Effector memory CD4-positive, alpha-beta T cell (primary cell): ENCODE data around the gene SFXN5.

ENCODE experiments used
- DNase-seq, 3 donors: peaks; one replicate each; pipeline ENCODE4 v3.0.0-alpha.2; 2020
- H3K27ac ChIP-seq: 2 replicates; pipeline ENCODE4 v1.7.0; 2013; ENCODE audit warnings: mild to moderate bottlenecking, low read length, moderate library complexity; ENCODE audit not compliant: insufficient read depth, poor library complexity, severe bottlenecking
- H3K27me3 ChIP-seq: replicated peaks from 2 replicates; pipeline ENCODE4 v1.7.0; 2013; ENCODE audit warnings: mild to moderate bottlenecking, low read length; ENCODE audit not compliant: insufficient read depth, control insufficient read depth, poor library complexity, severe bottlenecking
- H3K36me3 ChIP-seq: 2 replicates; pipeline ENCODE4 v1.7.0; 2013; ENCODE audit warnings: mild to moderate bottlenecking, low read length, moderate library complexity; ENCODE audit not compliant: control insufficient read depth, insufficient read depth
- H3K4me1 ChIP-seq: 2 replicates; pipeline ENCODE4 v1.7.0; 2013; ENCODE audit warnings: low read length, mild to moderate bottlenecking; ENCODE audit not compliant: control insufficient read depth, insufficient read depth, poor library complexity, severe bottlenecking
- H3K4me3 ChIP-seq: 2 replicates; pipeline ENCODE4 v1.7.0; 2013; ENCODE audit warnings: low read length, low read depth, mild to moderate bottlenecking; ENCODE audit not compliant: insufficient read depth, poor library complexity, severe bottlenecking
- H3K9me3 ChIP-seq: 2 replicates; pipeline ENCODE4 v1.7.0; 2013; ENCODE audit warnings: mild to moderate bottlenecking, low read length, moderate library complexity; ENCODE audit not compliant: control insufficient read depth

Gene SFXN5

DNA sequence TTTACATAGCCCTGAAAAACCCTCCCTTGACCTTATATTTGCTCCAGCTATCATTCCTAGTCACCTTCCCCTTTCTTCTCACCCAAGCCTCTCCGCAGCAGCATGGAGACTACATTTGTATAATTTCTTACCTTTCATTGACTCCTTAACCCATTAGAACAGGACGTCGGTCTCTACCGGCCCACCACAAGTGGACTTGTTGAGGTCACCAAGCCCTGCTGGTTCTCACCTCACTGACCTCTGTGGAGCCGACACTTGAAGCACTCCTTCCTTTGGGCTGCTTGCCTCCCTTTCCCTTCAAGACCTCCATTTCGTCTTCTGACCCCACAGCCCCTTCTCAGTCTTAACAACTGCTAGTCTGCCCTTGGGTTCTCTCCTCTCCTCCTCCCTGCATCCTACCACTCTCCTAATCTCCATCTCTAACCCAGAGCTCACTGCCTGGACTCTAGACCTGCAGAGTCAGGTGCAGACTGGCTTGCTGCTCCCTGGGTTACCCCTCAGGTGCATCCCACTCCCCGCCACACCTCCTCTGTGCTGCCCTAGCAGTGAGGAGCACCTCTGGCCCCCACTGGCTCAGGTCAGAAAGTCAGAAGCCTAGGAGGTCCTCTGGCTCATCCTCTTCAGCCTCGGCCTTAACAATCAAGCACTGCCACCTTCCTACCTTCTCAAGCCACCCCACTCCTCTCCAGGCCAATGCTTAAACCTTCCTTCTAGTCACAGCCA, 5.3 kb upstream of the SFXN5 start:
- Histone ChIP-seq H3K27me3 (no peaks in the 10 kb centered on the region), H3K4me3 (no peak overlapping the region), H3K36me3 (no peaks in the 10 kb centered on the region), H3K4me1 (peaks cover 2% of the 10 kb centered on the region), H3K27ac (no peak overlapping the region), H3K9me3 (no peaks in the 10 kb centered on the region)
- DNase-seq: no peak

DNA sequence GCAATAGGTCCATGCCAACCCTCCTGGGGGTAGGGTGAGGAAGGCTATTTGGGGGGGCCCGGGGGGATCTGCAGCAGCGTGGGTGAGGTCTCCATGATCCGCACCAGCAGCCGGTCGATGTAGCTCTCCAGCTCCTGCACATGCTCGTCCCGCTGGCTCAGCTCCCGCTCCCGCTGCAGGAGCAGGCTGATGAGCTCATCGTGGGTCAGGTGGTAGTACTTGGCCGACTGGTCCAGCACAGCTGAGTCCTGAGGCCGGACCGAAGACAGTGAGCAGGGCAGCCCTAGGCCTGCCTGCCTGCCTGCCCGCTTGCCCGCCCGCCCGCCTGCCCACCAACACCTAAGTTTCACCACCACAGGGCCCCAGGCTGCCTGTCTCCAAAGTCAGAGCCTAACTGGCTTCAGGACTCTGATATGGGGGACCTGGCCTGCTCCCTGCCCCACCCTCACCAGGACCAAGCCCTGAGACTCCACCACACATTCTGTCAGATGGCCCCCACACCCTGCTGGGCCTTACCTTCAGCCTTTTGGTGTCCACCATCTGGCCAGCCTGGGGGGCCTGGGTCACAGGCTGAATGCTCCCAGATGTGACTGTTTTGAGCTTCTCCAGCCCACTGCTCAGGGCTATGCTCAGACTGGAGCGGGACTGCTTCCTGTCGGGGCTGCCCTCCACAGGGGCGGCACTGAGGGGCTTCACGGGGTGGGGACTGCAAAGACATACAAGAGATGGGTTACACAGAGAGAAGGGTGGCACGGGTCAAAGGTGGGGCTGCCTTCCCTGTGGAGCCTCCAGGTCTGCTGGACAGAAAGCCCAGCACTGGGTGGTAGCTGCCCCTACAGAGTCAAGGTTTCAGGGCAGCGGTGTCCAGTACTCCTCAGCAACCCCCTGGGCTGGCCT, 4.2 kb upstream of the SFXN5 start:
- no peak for DNase-seq
- no peak overlapping the region for H3K4me3 ChIP-seq
- H3K4me1 ChIP-seq: peaks cover 7% of the 10 kb centered on the region
- no peaks in the 10 kb centered on the region for H3K36me3 ChIP-seq
- no peak overlapping the region for H3K27ac ChIP-seq
- no peaks in the 10 kb centered on the region for H3K27me3 ChIP-seq
- no peaks in the 10 kb centered on the region for H3K9me3 ChIP-seq

DNA sequence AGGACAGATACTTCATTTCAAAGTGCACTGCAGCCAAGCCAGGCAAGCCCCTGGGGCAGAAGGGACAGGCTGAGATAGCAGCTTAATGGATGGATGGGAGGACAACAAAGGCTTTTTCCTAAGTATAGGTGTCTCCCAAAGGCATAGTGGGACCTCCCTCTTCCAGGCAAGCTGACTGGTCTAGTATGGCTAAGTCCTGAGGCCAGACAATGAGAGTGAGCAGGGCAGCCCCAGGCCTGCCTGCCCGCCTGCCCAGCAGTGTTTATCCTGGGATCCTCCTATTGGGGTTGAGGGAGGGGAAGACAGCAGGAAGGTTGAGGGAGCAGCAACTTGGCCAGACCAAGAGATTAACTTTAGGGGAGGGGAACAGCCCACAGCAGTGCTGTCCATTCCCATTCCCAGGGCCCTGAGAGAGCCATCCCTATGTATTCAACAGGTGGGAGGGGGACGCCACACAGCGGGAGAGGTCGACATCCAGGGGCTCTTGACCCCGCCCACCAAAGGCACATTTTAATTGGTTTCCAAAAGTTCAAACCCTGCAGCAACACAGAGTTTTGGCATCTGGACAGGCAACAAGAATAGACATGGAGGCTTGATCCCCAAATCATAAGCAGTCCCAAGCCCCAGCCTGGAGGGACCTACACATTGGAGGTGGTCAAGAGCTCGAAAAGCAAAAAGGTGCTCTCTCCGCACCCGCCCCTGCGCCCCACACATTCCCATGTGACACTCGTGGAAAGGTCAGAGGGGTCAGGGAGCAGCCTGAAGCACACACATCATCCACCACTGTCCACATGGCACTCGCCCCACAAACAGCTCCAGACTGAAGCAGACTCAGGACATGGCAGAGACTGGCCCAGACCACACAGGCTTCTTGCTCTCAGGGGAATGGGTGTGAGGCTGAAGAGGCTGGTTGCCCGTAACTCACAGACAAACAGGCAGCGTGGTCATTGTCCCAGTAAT, 2.9 kb upstream of the SFXN5 start:
- no peak for DNase-seq
- H3K9me3 ChIP-seq: no peaks in the 10 kb centered on the region
- H3K27me3 ChIP-seq: no peaks in the 10 kb centered on the region
- H3K4me1 ChIP-seq: peaks cover 15% of the 10 kb centered on the region
- no peak overlapping the region for H3K4me3 ChIP-seq
- no peak overlapping the region for H3K27ac ChIP-seq
- no peaks in the 10 kb centered on the region for H3K36me3 ChIP-seq

GRCh38 chr2:73072416-73072815, 904 bp upstream of the SFXN5 start:
- Histone ChIP-seq H3K4me3 (no peak overlapping the region), H3K4me1 (peaks cover 15% of the 10 kb centered on the region), H3K36me3 (no peaks in the 10 kb centered on the region), H3K27me3 (no peaks in the 10 kb centered on the region), H3K27ac (no peak overlapping the region), H3K9me3 (no peaks in the 10 kb centered on the region)
- no peak for DNase-seq

- no peaks in the 10 kb centered on the region for H3K9me3 ChIP-seq
- H3K4me1 ChIP-seq: peaks cover 15% of the 10 kb centered on the region
- no peak overlapping the region for H3K27ac ChIP-seq
- no peaks in the 10 kb centered on the region for H3K36me3 ChIP-seq
- H3K27me3 ChIP-seq: no peaks in the 10 kb centered on the region
- DNase-seq: no peak
- peak overlapping the region; percentile 99 for H3K4me3 ChIP-seq
These were observed 550 bp upstream of the SFXN5 start for GRCh38 chr2:73072129-73072395.

DNA sequence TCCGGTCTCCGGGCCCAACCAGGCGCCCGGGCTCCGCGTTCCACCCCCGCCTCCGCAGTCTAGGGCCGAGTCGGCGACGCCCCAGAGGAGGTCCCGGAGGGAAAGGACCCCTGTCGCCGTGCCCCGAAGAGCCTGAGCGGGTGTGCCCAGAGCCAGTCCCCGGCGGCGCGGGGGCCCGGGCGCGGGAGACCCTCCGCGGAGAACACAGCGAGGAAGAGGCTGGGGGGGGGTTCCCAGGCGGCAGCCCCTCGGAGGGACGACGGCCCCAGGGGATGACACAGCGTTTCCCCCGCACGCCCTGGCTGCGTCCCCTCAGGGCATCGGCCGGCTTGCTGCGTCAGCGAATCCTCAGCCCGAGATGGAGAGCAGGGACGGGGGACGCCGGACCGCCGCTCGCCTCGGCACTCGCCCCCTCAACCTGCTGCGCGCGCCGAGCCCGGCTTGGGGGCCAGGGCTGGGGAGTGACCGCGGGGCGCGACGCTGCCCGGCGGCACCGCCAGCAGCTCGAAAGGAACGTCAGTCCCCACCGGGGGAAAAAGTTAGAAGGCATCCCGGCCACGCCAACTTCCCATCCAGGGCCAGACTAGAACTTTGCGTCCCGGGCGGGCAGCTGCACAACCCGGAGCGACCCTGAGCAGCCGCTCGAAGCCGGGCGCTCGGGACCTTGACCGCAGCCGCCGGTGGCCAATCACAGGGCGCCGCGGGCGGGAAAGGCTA, 711 bp downstream of the SFXN5 start:
- Histone ChIP-seq H3K4me3 (peak overlapping the region; percentile 99), H3K27me3 (no peaks in the 10 kb centered on the region), H3K9me3 (no peaks in the 10 kb centered on the region), H3K4me1 (peaks cover 15% of the 10 kb centered on the region), H3K36me3 (no peaks in the 10 kb centered on the region), H3K27ac (peak overlapping the region; percentile 76)
- peak in 1 of 3 donors; percentile 6 for DNase-seq

- Histone ChIP-seq H3K36me3 (no peaks in the 10 kb centered on the region), H3K4me3 (peak overlapping the region; percentile 99), H3K27me3 (no peaks in the 10 kb centered on the region), H3K4me1 (peaks cover 15% of the 10 kb centered on the region), H3K9me3 (no peaks in the 10 kb centered on the region), H3K27ac (no peak overlapping the region)
- no peak for DNase-seq
These were observed 1.5 kb downstream of the SFXN5 start for GRCh38 chr2:73069855-73070642.

DNA sequence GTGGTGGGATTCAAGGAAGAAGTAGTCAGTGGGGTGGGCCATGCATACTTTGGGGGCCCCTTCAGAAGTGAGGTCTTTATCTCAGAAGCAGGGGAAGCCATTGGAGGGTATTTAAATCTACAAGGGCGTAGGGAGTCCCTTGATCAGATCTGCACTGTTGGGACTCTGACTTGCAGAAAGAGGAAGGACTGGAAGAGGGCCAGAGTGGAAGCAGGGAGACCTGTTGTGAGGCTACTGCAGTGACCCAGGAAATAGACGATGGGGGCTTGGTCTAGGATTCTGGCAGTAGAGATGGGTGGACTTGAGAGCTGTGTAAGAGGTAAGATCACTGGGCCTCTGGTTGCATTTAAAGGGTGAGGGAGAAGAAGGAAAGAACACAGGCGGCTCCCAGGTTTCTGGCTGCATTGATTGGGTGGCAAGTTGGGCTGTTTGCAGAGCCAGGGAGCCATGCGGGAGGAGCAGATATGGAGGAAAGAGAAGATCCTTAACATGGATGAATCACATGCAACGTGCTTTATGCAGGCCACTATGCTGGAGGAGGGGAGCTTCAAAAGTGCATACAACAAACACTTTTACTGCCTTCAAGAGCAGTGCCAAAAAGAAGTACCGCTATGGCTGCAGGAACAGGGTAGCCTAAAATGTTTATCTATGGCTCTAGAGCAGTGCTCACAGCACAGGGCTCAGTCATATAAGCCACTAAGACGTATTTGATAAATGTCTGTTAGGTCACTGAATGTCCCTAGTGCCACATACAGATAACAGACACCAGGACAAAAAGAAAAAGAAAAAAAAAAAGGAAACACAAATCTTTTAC, 2.3 kb downstream of the SFXN5 start:
- Histone ChIP-seq H3K27me3 (no peaks in the 10 kb centered on the region), H3K27ac (no peak overlapping the region), H3K9me3 (no peaks in the 10 kb centered on the region), H3K4me1 (peaks cover 15% of the 10 kb centered on the region), H3K36me3 (no peaks in the 10 kb centered on the region), H3K4me3 (no peak overlapping the region)
- no peak for DNase-seq
